SJSA1 (cell line): Measurements from ENCODE around the gene SPANXN2. TPM values are rescaled to one million over a fixed set of nuclear protein-coding genes. Genes with fewer than 3 reads are reported as not detected.

Experiments used
- total RNA-seq: library from RNA; depleted of rRNA; stranded (reverse); fragments of >200 nt; shearing (Covaris generic); gene quantifications from 2 replicates; pipeline ENCODE4 v1.2.3, GENCODE V29; 2014; rRNA removed

Gene SPANXN2
- total RNA-seq, 1 experiment from 2014 or later = not detected

Other genes with a start within 250 kb of the SPANXN2 start
- gene SPANXN3, start 203.3 kb downstream of the SPANXN2 start, total RNA-seq = not detected in 2 replicates
- gene SLITRK4, start 84.7 kb downstream of the SPANXN2 start, total RNA-seq = not detected in 2 replicates
- gene UBE2NL, start 163.3 kb upstream of the SPANXN2 start, total RNA-seq = not detected in 2 replicates